Keratinocyte (primary cell): ENCODE results near the gene TNS1. TPM values are rescaled to one million over a fixed set of nuclear protein-coding genes. Genes with fewer than 3 reads are reported as not detected.

ENCODE experiments used
- DNase-seq: peaks from one replicate; pipeline ENCODE4 v3.0.0-alpha.2; 2011; ENCODE audit warnings: low read depth, missing footprints, low spot score
- FAIRE-seq: peaks from 2 replicates; lab custom pipeline; 2011; peaks lifted over from hg19 to GRCh38; lab: Jason Lieb, UNC
- H2AFZ ChIP-seq: 2 replicates; pipeline ENCODE4 v1.6.0; 2012; ENCODE audit warnings: low read length, control low read depth, inconsistent platforms; ENCODE audit not compliant: control insufficient read depth
- H3K27ac ChIP-seq: 2 replicates; pipeline ENCODE4 v1.5.1; 2011; ENCODE audit warnings: low read length; ENCODE audit not compliant: control insufficient read depth, insufficient read depth
- H3K27me3 ChIP-seq: 3 replicates; pipeline ENCODE4 v1.6.0; 2011; ENCODE audit warnings: low read length; ENCODE audit not compliant: control insufficient read depth, insufficient read depth; ENCODE audit errors: extremely low read depth
- H3K36me3 ChIP-seq, 2 experiments: 2 replicates in 1 of 2; 3 replicates in 1 of 2; pipeline ENCODE4 v1.5.1; 2011; ENCODE audit warnings: low read length in 2 of 2, mild to moderate bottlenecking in 1 of 2; ENCODE audit not compliant: control insufficient read depth in 2 of 2, insufficient read depth in 2 of 2; ENCODE audit errors: extremely low read depth in 1 of 2
- H3K4me1 ChIP-seq: 3 replicates; pipeline ENCODE4 v1.5.1; 2011; ENCODE audit warnings: low read length; ENCODE audit not compliant: control insufficient read depth, insufficient read depth; ENCODE audit errors: extremely low read depth
- H3K4me2 ChIP-seq: 3 replicates; pipeline ENCODE4 v1.6.0; 2011; ENCODE audit warnings: low read depth, low read length; ENCODE audit not compliant: control insufficient read depth, insufficient read depth; ENCODE audit errors: extremely low read depth
- H3K4me3 ChIP-seq, 3 experiments: fragments of 200-600 bp in 1 of 3; sonication (generic) in 1 of 3; 2 replicates in 2 of 3; 3 replicates in 1 of 3; pipeline ENCODE4 v1.5.1; 2011 to 2016; ENCODE audit warnings: low read length in 3 of 3, mild to moderate bottlenecking in 3 of 3, control low read depth in 2 of 3, inconsistent platforms in 1 of 3, low read depth in 1 of 3, mixed read lengths in 1 of 3, mixed run types in 1 of 3, moderate library complexity in 1 of 3; ENCODE audit not compliant: control insufficient read depth in 2 of 3, insufficient read depth in 2 of 3; ENCODE audit errors: extremely low read depth in 1 of 3
- H3K79me2 ChIP-seq: 2 replicates; pipeline ENCODE4 v1.6.0; 2012; ENCODE audit warnings: low read length; ENCODE audit not compliant: control insufficient read depth, insufficient read depth
- H3K9ac ChIP-seq: 3 replicates; pipeline ENCODE4 v1.6.0; 2011; ENCODE audit warnings: low read length; ENCODE audit not compliant: control insufficient read depth, insufficient read depth; ENCODE audit errors: extremely low read depth
- H3K9me1 ChIP-seq: 3 replicates; pipeline ENCODE4 v1.6.0; 2011; ENCODE audit warnings: low read length; ENCODE audit not compliant: control insufficient read depth, insufficient read depth; ENCODE audit errors: extremely low read depth
- H3K9me3 ChIP-seq: 2 replicates; pipeline ENCODE4 v1.5.1; 2012; ENCODE audit warnings: low read depth, low read length; ENCODE audit not compliant: control insufficient read depth
- H4K20me1 ChIP-seq: 3 replicates; pipeline ENCODE4 v1.6.0; 2011; ENCODE audit warnings: low read length; ENCODE audit not compliant: control insufficient read depth, insufficient read depth; ENCODE audit errors: extremely low read depth
- EZH2 ChIP-seq: IDR thresholded peaks from one replicate; pipeline ENCODE4 v1.6.1; 2012; ENCODE audit warnings: inconsistent platforms, mild to moderate bottlenecking, low read length, moderate library complexity
- dilution Hi-C: fragments of 300-500 bp; cut with MboI; formaldehyde crosslinking; loops from one replicate; pipeline ENCODE4 v1.7.0; 2020; ENCODE audit warnings: low sequenced_read_pairs; ENCODE audit not compliant: extremely low pct_ligation_motif_present
- polyA plus RNA-seq, 5 experiments: library from polyadenylated mRNA; depleted of rRNA in 3 of 5; stranded (reverse) in 3 of 5; stranded (forward) in 1 of 5; unstranded in 1 of 5; fragments of >200 nt; gene quantifications; 1 replicate in 1 of 5; 2 replicates in 3 of 5; 3 replicates in 1 of 5; pipeline versions ENCODE4 v1.2.1 to v1.2.3, GENCODE V29; 2011 to 2012; ENCODE audit warnings: missing spikeins in 2 of 5, low read depth in 1 of 5, low replicate concordance in 1 of 5
- TF ChIP-seq, protein P1 (sequence below), 3 experiments: IDR thresholded peaks in 1 of 3; conservative IDR thresholded peaks in 1 of 3; optimal IDR thresholded peaks in 1 of 3; 2 replicates in 2 of 3; 3 replicates in 1 of 3; pipeline versions ENCODE3 to v1.5.1; 2011; ENCODE audit warnings: low read length in 3 of 3, mild to moderate bottlenecking in 3 of 3, moderate library complexity in 2 of 3, control low read depth in 1 of 3, inconsistent platforms in 1 of 3; ENCODE audit not compliant: insufficient read depth in 2 of 3; ENCODE audit errors: extremely low read depth in 1 of 3

TNS1 gene
- polyA plus RNA-seq, 1 donor (not counting 4 experiments of a cell fraction or from before 2014, with no cell fraction given), result 2.5 TPM

DNA sequence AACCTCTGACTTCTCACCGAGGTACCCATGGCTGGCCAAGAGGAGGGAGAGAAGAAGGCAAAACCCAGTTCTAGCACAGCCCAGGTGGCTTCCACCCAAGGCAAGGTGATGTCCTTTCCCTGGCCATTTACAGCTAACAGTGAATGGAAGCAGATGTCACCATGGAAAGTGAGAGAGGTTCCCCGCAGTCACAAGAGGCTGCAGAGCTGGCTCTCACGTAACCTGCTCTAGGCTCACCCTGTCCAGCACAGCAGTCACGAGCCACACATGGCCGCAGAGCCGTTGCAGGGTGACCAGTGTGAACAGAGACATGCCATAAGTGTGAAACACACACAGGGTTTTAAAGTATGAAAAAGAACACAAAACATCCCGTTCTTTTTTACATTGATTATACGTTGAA, 169.4 kb downstream of the TNS1 start:
- Histone ChIP-seq H3K4me1 (no peaks in the 10 kb centered on the region), H3K27me3 (peaks cover 4% of the 10 kb centered on the region), H3K27ac (no peak overlapping the region), H2AFZ (no peak overlapping the region), H4K20me1 (no peaks in the 10 kb centered on the region), H3K36me3 (no peaks in the 10 kb centered on the region), H3K9ac (no peak overlapping the region), H3K9me1 (no peaks in the 10 kb centered on the region), H3K9me3 (no peaks in the 10 kb centered on the region), H3K4me2 (no peak overlapping the region), H3K4me3 (no peak overlapping the region), H3K79me2 (no peaks in the 10 kb centered on the region)
- FAIRE-seq (no peak), DNase-seq (no peak)
- TF ChIP-seq, protein P1, sequence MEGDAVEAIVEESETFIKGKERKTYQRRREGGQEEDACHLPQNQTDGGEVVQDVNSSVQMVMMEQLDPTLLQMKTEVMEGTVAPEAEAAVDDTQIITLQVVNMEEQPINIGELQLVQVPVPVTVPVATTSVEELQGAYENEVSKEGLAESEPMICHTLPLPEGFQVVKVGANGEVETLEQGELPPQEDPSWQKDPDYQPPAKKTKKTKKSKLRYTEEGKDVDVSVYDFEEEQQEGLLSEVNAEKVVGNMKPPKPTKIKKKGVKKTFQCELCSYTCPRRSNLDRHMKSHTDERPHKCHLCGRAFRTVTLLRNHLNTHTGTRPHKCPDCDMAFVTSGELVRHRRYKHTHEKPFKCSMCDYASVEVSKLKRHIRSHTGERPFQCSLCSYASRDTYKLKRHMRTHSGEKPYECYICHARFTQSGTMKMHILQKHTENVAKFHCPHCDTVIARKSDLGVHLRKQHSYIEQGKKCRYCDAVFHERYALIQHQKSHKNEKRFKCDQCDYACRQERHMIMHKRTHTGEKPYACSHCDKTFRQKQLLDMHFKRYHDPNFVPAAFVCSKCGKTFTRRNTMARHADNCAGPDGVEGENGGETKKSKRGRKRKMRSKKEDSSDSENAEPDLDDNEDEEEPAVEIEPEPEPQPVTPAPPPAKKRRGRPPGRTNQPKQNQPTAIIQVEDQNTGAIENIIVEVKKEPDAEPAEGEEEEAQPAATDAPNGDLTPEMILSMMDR (optimal IDR thresholded peaks at IDR 0.05 in 1 of 3, IDR thresholded peaks at IDR 0.05 in 1 of 3, conservative IDR thresholded peaks at IDR 0.05 in 1 of 3; ENCODE audit: extremely low read depth in 1 of 3, insufficient read depth in 2 of 3, low read length in 3 of 3), result no peak
- no peak for TF ChIP-seq EZH2
- dilution Hi-C loops, result no loop called here

DNA sequence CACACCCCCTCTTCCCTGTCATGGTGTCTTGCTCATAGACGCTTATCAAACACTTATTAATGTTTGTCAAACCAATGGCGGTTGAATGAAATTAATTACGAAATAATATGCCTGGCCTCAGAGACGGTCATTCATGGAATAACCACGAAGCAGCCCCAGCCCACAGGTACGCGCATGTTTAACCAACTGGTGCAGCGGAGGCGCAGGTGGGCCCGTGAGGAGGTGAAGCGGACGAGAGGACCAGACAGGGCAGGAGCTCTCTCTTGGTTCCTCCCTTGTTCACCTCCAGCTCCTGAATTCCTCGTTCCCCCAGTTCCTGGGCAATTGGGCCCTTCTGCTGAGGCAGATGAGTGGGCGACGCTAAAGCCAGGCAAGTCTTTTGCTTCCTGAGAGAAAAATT, 169.8 kb downstream of the TNS1 start:
- Histone ChIP-seq H3K9me1 (no peaks in the 10 kb centered on the region), H3K4me2 (no peak overlapping the region), H3K36me3 (no peaks in the 10 kb centered on the region), H3K27ac (no peak overlapping the region), H4K20me1 (no peaks in the 10 kb centered on the region), H2AFZ (no peak overlapping the region), H3K79me2 (no peaks in the 10 kb centered on the region), H3K9me3 (no peaks in the 10 kb centered on the region), H3K27me3 (peaks cover 7% of the 10 kb centered on the region), H3K9ac (no peak overlapping the region), H3K4me1 (no peaks in the 10 kb centered on the region), H3K4me3 (no peak overlapping the region)
- FAIRE-seq (no peak), DNase-seq (no peak)
- dilution Hi-C loops, result no loop called here
- no peak for TF ChIP-seq EZH2
- TF ChIP-seq, protein P1 (optimal IDR thresholded peaks at IDR 0.05 in 1 of 3, IDR thresholded peaks at IDR 0.05 in 1 of 3, conservative IDR thresholded peaks at IDR 0.05 in 1 of 3; ENCODE audit: extremely low read depth in 1 of 3, insufficient read depth in 2 of 3, low read length in 3 of 3), result no peak
